Adrenal gland (tissue), 12 donors: ENCODE measurements around the gene QRICH2. TPM values are rescaled to one million over a fixed set of nuclear protein-coding genes. Genes with fewer than 3 reads are reported as not detected.
"Not testable (repeated sequence)": the region's sequence is repeated elsewhere in the genome, so short reads cannot be mapped to it uniquely, and the experiment has no call there.

ENCODE experiments used
- DNase-seq, 7 donors: peaks; one replicate each; pipeline ENCODE4 v3.0.0-alpha.2; 2019 to 2020
- H3K27ac ChIP-seq, 5 donors: fragments of 200-600 bp; sonication (generic) in 4 of 5; 1 replicate in 3 of 5; 2 replicates in 2 of 5; pipeline versions ENCODE4 v1.5.1 to v1.8.0; 2016 to 2020; ENCODE audit warnings: mild to moderate bottlenecking in 1 of 5
- H3K27me3 ChIP-seq: fragments of 200-600 bp; 2 replicates; pipeline ENCODE4 v1.8.0; 2021
- H3K36me3 ChIP-seq, 2 donors: fragments of 200-600 bp; replicated peaks in 1 of 2; 1 replicate in 1 of 2; 2 replicates in 1 of 2; pipeline versions ENCODE4 v1.5.1 to v1.8.0; 2018 to 2022
- H3K4me1 ChIP-seq, 2 donors: fragments of 200-600 bp; replicated peaks in 1 of 2; 1 replicate in 1 of 2; 2 replicates in 1 of 2; pipeline versions ENCODE4 v1.5.1 to v1.8.0; 2018 to 2021
- H3K4me3 ChIP-seq, 4 donors: fragments of 200-600 bp; sonication (generic) in 3 of 4; one replicate each; pipeline ENCODE4 v1.5.1; 2016 to 2018
- H3K9me3 ChIP-seq, 3 donors: fragments of 200-600 bp; sonication (generic) in 1 of 3; replicated peaks in 1 of 3; 1 replicate in 2 of 3; 2 replicates in 1 of 3; pipeline versions ENCODE4 v1.5.1 to v1.8.0; 2016 to 2021
- CTCF ChIP-seq, 6 experiments: fragments of 450-650 bp in 4 of 6; fragments of 200-600 bp in 2 of 6; sonication (generic) in 1 of 6; IDR thresholded peaks; 1 replicate in 5 of 6; 2 replicates in 1 of 6; pipeline versions ENCODE4 v1.5.1 to v1.8.0; 2016 to 2021; ENCODE audit warnings: antibody characterized with exemption in 6 of 6, mild to moderate bottlenecking in 2 of 6, moderate library complexity in 1 of 6
- POLR2A ChIP-seq, 2 donors: fragments of 450-650 bp; IDR thresholded peaks; one replicate each; pipeline ENCODE4 v1.6.1; 2017; ENCODE audit warnings: antibody characterized with exemption in 2 of 2, mild to moderate bottlenecking in 2 of 2, moderate library complexity in 1 of 2
- WGBS, 4 donors: extraction: QIAGEN DNeasy Blood & Tissue Kit in 2 of 4; methylation state at CpG; one replicate each; pipeline versions ENCODE4 v1.1.5 to v1.1.7; 2013 to 2017; 5-methylcytosine and 5-hydroxymethylcytosine counted together
- intact Hi-C, 2 donors: fragments of 100-400 bp; cut with DNase I; formaldehyde crosslinking; loops; one replicate each; pipeline versions ENCODE4 v1.14.1 to v1.15.0; 2022 to 2023
- polyA plus RNA-seq, 3 donors: library from polyadenylated mRNA; stranded (reverse); fragments of 200-250 nt in 2 of 3; fragments of 350-450 nt in 1 of 3; fragmentation: Illumina TruSeq in 1 of 3; extraction: RNeasy Lipid Tissue Mini Kit (QIAGEN cat#74804) in 1 of 3; gene quantifications; one replicate each; pipeline ENCODE4 v1.2.3, GENCODE V29; 2013 to 2014
- small RNA-seq, 2 donors: library from RNA; depleted of rRNA; stranded (forward); fragments of <200 nt; gene quantifications; one replicate each; pipeline ENCODE3, GENCODE V24; 2016
- total RNA-seq, 9 donors: library from RNA; depleted of rRNA in 4 of 9; stranded (reverse); fragments of >200 nt in 4 of 9; fragments of 120-200 nt in 1 of 9; fragmentation: NEBNext Ultra II Directional in 1 of 9; extraction: Animal tissue kit (Norgen Biotek cat#: 25700) in 1 of 9; gene quantifications; one replicate each; pipeline versions ENCODE4 v1.1.0 to v1.2.4, GENCODE V29; 2013 to 2023
- donor health status: healthy with polysubstance abuse.
- donor health status: Bipolar disorder and iron deficiency.
- donor health status: DM: yes; HTN: yes; CAD: no.
- donor health status: DM: no; HTN: no; CAD: no.
- donor health status: DM: no; HTN: no; CAD: no.
- donor health status: DM: yes; HTN: yes; CAD: no.

The QRICH2 gene
- total and polyA plus RNA-seq, 12 donors = 0.09 to 14.2 (median 1.4) TPM

GRCh38 chr17:76234354-76234679 is 73.8 kb downstream of the QRICH2 start:
- Histone ChIP-seq H3K4me1 (no peaks in the 10 kb centered on the region), H3K27me3 (no peaks in the 10 kb centered on the region), H3K27ac (no peak overlapping the region), H3K9me3 (no peaks in the 10 kb centered on the region), H3K4me3 (no peak overlapping the region), H3K36me3 (no peaks in the 10 kb centered on the region)
- intact Hi-C loops = no loop called here
- WGBS, 4 donors = 79 to 86% (median 83%) methylated on average over 5 of the region's 5 CpGs
- DNase-seq = peak in 1 of 7 donors; percentile 20
- no peak for TF ChIP-seq CTCF (IDR thresholded peaks at IDR 0.05)
- no peak for TF ChIP-seq POLR2A (IDR thresholded peaks at IDR 0.05)

GRCh38 chr17:76233588-76234353 is 74.3 kb downstream of the QRICH2 start:
- Histone ChIP-seq H3K4me3 (no peak overlapping the region), H3K4me1 (no peaks in the 10 kb centered on the region), H3K27ac (no peak overlapping the region), H3K36me3 (no peaks in the 10 kb centered on the region), H3K27me3 (no peaks in the 10 kb centered on the region), H3K9me3 (no peaks in the 10 kb centered on the region)
- no peak for TF ChIP-seq POLR2A (IDR thresholded peaks at IDR 0.05)
- TF ChIP-seq CTCF (IDR thresholded peaks at IDR 0.05) = no peak
- DNase-seq = peak in 1 of 7 donors; percentile 27
- intact Hi-C loops = no loop called here
- 87 to 93% (median 90%) methylated on average over 6 of the region's 6 CpGs for WGBS, 4 donors

GRCh38 chr17:76232342-76232741 is 75.7 kb downstream of the QRICH2 start:
- TF ChIP-seq POLR2A (IDR thresholded peaks at IDR 0.05) = no peak
- Histone ChIP-seq H3K36me3 (no peaks in the 10 kb centered on the region), H3K4me3 (no peak overlapping the region), H3K9me3 (no peaks in the 10 kb centered on the region), H3K27ac (no peak overlapping the region), H3K4me1 (no peaks in the 10 kb centered on the region), H3K27me3 (no peaks in the 10 kb centered on the region)
- intact Hi-C loops = no loop called here
- no peak for DNase-seq
- 82 to 85% (median 84%) methylated on average over 2 of the region's 2 CpGs for WGBS, 4 donors

- DNase-seq, H3K36me3 ChIP-seq, H3K27ac ChIP-seq, H3K4me1 ChIP-seq, intact Hi-C loops, H3K27me3 ChIP-seq, H3K9me3 ChIP-seq, H3K4me3 ChIP-seq: not testable (repeated sequence)
- WGBS, 4 donors = 89 to 96% (median 94%) methylated on average over 18 to 19 of the region's 19 CpGs
Observed at GRCh38 chr17:76226749-76227148, 81.3 kb downstream of the QRICH2 start.

GRCh38 chr17:76225373-76226086 is 82.5 kb downstream of the QRICH2 start:
- WGBS, 4 donors = 86 to 92% (median 87%) methylated on average over 6 to 7 of the region's 7 CpGs
- intact Hi-C loops, DNase-seq: not testable (repeated sequence)

More at GRCh38 chr17:76225373-76226086, 82.5 kb downstream of the QRICH2 start:
- not testable (repeated sequence) for H3K27me3 ChIP-seq, H3K9me3 ChIP-seq, H3K4me3 ChIP-seq, H3K27ac ChIP-seq, H3K4me1 ChIP-seq, H3K36me3 ChIP-seq

Small RNA genes within 50 kb of the gene (small RNA-seq; reads per million reads assigned to genes)
- 0 reads per million in 2 donors for gene RF00019
- 0 reads per million in 2 donors for gene RNU6-24P

Other genes with a start within 250 kb of the QRICH2 start
- gene SRP68, start 235.8 kb downstream of the QRICH2 start, total RNA-seq = 100 to 1,000 TPM in 1 of 9 donors, 10 to 100 TPM in 8; 20.3 to 113 (median 42.9) TPM
- 100 to 1,000 TPM in 1 of 3 donors, 10 to 100 TPM in 2; 33.1 to 129 (median 35.9) TPM for gene SRP68, start 235.8 kb downstream of the QRICH2 start, polyA plus RNA-seq
- gene GALR2, start 233.5 kb downstream of the QRICH2 start, total RNA-seq = not detected
- under 1 TPM in 1 of 3 donors, not detected in 2; 0.27 TPM for gene GALR2, start 233.5 kb downstream of the QRICH2 start, polyA plus RNA-seq
- under 1 TPM in 3 of 9 donors, not detected in 6; 0.06 to 0.19 (median 0.13) TPM for gene ZACN, start 229.1 kb downstream of the QRICH2 start, total RNA-seq
- gene ZACN, start 229.1 kb downstream of the QRICH2 start, polyA plus RNA-seq = 1 to 10 TPM in 2 of 3 donors, not detected in 1; 3.1 to 3.3 TPM
- gene EXOC7, start 204.5 kb downstream of the QRICH2 start, total RNA-seq = 100 to 1,000 TPM in 5 of 9 donors, 10 to 100 TPM in 4; 65.7 to 145 (median 102) TPM
- gene EXOC7, start 204.5 kb downstream of the QRICH2 start, polyA plus RNA-seq = 100 to 1,000 TPM in 1 of 3 donors, 10 to 100 TPM in 2; 70.0 to 115 (median 89.5) TPM
- gene FOXJ1, start 167.0 kb downstream of the QRICH2 start, total RNA-seq = under 1 TPM in 2 of 9 donors, not detected in 7; 0.06 to 0.18 TPM
- gene FOXJ1, start 167.0 kb downstream of the QRICH2 start, polyA plus RNA-seq = under 1 TPM in 1 of 3 donors, not detected in 2; 0.07 TPM
- 1 to 10 TPM; 2.3 to 6.1 (median 4.7) TPM for gene RNF157, start 67.8 kb downstream of the QRICH2 start, total RNA-seq
- 1 to 10 TPM; 3.0 to 4.7 (median 4.1) TPM for gene RNF157, start 67.8 kb downstream of the QRICH2 start, polyA plus RNA-seq
- gene UBALD2, start 42.9 kb downstream of the QRICH2 start, total RNA-seq = 10 to 100 TPM in 6 of 9 donors, 1 to 10 TPM in 3; 5.4 to 71.2 (median 12.9) TPM
- gene UBALD2, start 42.9 kb downstream of the QRICH2 start, polyA plus RNA-seq = 10 to 100 TPM in 2 of 3 donors, 1 to 10 TPM in 1; 5.2 to 18.2 (median 15.6) TPM
- 10 to 100 TPM; 33.0 to 79.3 (median 46.2) TPM for gene PRPSAP1, start 45.6 kb upstream of the QRICH2 start, total RNA-seq
- 10 to 100 TPM; 26.0 to 42.7 (median 37.1) TPM for gene PRPSAP1, start 45.6 kb upstream of the QRICH2 start, polyA plus RNA-seq
- 10 to 100 TPM in 2 of 9 donors, 1 to 10 TPM in 6, under 1 TPM in 1; 0.61 to 15.3 (median 3.7) TPM for gene SPHK1, start 76.3 kb upstream of the QRICH2 start, total RNA-seq
- gene SPHK1, start 76.3 kb upstream of the QRICH2 start, polyA plus RNA-seq = 10 to 100 TPM in 2 of 3 donors, under 1 TPM in 1; 0.53 to 14.0 (median 10.3) TPM
- 10 to 100 TPM; 10.4 to 21.8 (median 17.3) TPM for gene UBE2O, start 144.9 kb upstream of the QRICH2 start, total RNA-seq
- gene UBE2O, start 144.9 kb upstream of the QRICH2 start, polyA plus RNA-seq = 10 to 100 TPM in 2 of 3 donors, 1 to 10 TPM in 1; 9.8 to 21.3 (median 12.4) TPM
- not detected for gene AANAT, start 159.3 kb upstream of the QRICH2 start, total RNA-seq
- gene AANAT, start 159.3 kb upstream of the QRICH2 start, polyA plus RNA-seq = under 1 TPM in 2 of 3 donors, not detected in 1; 0.30 to 0.40 TPM
- gene RHBDF2, start 193.1 kb upstream of the QRICH2 start, total RNA-seq = 100 to 1,000 TPM in 1 of 9 donors, 10 to 100 TPM in 7, 1 to 10 TPM in 1; 9.9 to 156 (median 43.6) TPM
- 10 to 100 TPM in 2 of 3 donors, 1 to 10 TPM in 1; 4.9 to 39.3 (median 19.1) TPM for gene RHBDF2, start 193.1 kb upstream of the QRICH2 start, polyA plus RNA-seq
- 10 to 100 TPM in 7 of 9 donors, 1 to 10 TPM in 2; 6.3 to 18.1 (median 13.9) TPM for gene CYGB, start 229.4 kb upstream of the QRICH2 start, total RNA-seq
- 10 to 100 TPM in 2 of 3 donors, 1 to 10 TPM in 1; 7.8 to 38.3 (median 32.1) TPM for gene CYGB, start 229.4 kb upstream of the QRICH2 start, polyA plus RNA-seq
- 1 to 10 TPM in 7 of 9 donors, not detected in 2; 1.5 to 9.5 (median 3.0) TPM for gene PRCD, start 231.8 kb upstream of the QRICH2 start, total RNA-seq
- 10 to 100 TPM in 2 of 3 donors, 1 to 10 TPM in 1; 4.5 to 37.2 (median 14.3) TPM for gene PRCD, start 231.8 kb upstream of the QRICH2 start, polyA plus RNA-seq